Tibial nerve (tissue), 4 donors: ENCODE measurements around the gene PIEZO2.

ENCODE experiments used
- EP300 ChIP-seq, 2 donors: sonication (generic); formaldehyde crosslinking; IDR thresholded peaks; one replicate each; pipeline ENCODE4 v1.6.1; 2017; ENCODE audit warnings: antibody characterized with exemption in 2 of 2, mild to moderate bottlenecking in 1 of 2
- POLR2A ChIP-seq, 2 donors: fragments of 450-650 bp; IDR thresholded peaks; one replicate each; pipeline ENCODE4 v1.6.1; 2017; ENCODE audit warnings: antibody characterized with exemption in 2 of 2, mild to moderate bottlenecking in 2 of 2, moderate library complexity in 2 of 2
- TF ChIP-seq, protein P1 (sequence below), 5 experiments: fragments of 200-600 bp in 3 of 5; fragments of 450-650 bp in 2 of 5; sonication (generic) in 3 of 5; IDR thresholded peaks; one replicate each; pipeline ENCODE4 v1.5.1; 2016 to 2019; ENCODE audit warnings: antibody characterized with exemption in 5 of 5, mild to moderate bottlenecking in 3 of 5, moderate library complexity in 2 of 5

- TF ChIP-seq, protein P1, sequence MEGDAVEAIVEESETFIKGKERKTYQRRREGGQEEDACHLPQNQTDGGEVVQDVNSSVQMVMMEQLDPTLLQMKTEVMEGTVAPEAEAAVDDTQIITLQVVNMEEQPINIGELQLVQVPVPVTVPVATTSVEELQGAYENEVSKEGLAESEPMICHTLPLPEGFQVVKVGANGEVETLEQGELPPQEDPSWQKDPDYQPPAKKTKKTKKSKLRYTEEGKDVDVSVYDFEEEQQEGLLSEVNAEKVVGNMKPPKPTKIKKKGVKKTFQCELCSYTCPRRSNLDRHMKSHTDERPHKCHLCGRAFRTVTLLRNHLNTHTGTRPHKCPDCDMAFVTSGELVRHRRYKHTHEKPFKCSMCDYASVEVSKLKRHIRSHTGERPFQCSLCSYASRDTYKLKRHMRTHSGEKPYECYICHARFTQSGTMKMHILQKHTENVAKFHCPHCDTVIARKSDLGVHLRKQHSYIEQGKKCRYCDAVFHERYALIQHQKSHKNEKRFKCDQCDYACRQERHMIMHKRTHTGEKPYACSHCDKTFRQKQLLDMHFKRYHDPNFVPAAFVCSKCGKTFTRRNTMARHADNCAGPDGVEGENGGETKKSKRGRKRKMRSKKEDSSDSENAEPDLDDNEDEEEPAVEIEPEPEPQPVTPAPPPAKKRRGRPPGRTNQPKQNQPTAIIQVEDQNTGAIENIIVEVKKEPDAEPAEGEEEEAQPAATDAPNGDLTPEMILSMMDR (IDR thresholded peaks at IDR 0.05), result no peak
- no peak for TF ChIP-seq POLR2A (IDR thresholded peaks at IDR 0.05)
- TF ChIP-seq EP300 (IDR thresholded peaks at IDR 0.05), result no peak
Observed at GRCh38 chr18:10852385-10853303, 296.7 kb downstream of the PIEZO2 start.
